ENCODE results near the gene OSGEP.

- TF ChIP-seq NR2F2 (IDR thresholded peaks at IDR 0.05; ENCODE audit: borderline replicate concordance, low read depth) (no peak), SMARCC2 (IDR thresholded peaks at IDR 0.05) (no peak), NBN (conservative IDR thresholded peaks at IDR 0.05) (no peak), ZSCAN5A (CRISPR knock-in tag; IDR thresholded peaks at IDR 0.05; ENCODE audit: borderline replicate concordance) (no peak)
Observed at GRCh38 chr14:20487396-20487725, 32.7 kb upstream of the OSGEP start.
